ENCODE data around the gene AHI1. TPM values are rescaled to one million over a fixed set of nuclear protein-coding genes. Genes with fewer than 3 reads are reported as not detected.
A peak's percentile ranks its signal among the peaks of the same experiment; 100 is the strongest.

The AHI1 gene
- total and polyA plus RNA-seq, 2 of the 13 experiments (the other 11 are each of a cell fraction or from before 2014, with no cell fraction given), result 7.2 to 18.6 TPM

- no TSS peak for BruUV-seq (replicated peaks)
- DNase-seq (ENCODE audit: low spot score) (no peak), FAIRE-seq (no peak), ATAC-seq (no peak)
- H3K9me3 ChIP-seq (ENCODE audit: low read length), result no peaks in the 10 kb centered on the region
- no peaks in the 10 kb centered on the region for H3K36me3 ChIP-seq (replicated peaks in 1 of 2; ENCODE audit: control insufficient read depth in 1 of 2, insufficient read depth in 2 of 2, low read length in 2 of 2)
- in situ Hi-C loops (cut with HindIII; ENCODE audit: extremely low pct_ligation_motif_present, low pct_unique_long_range_greater_than_20kb), result no loop called here
- H3K4me1 ChIP-seq (ENCODE audit: insufficient read depth, low read length), result peaks cover 19% of the 10 kb centered on the region
- 0% methylated on average over 1 of the region's 1 CpG for WGBS (ENCODE audit: low lambda C conversion rate)
- H3K79me2 ChIP-seq (ENCODE audit: insufficient read depth, low read length), result no peaks in the 10 kb centered on the region
- POLR2A ChIA-PET, result no interaction called here
- H3K27ac ChIP-seq (ENCODE audit: extremely low read length, insufficient read depth, low read length), result no peak overlapping the region
- no peak overlapping the region for H3K9ac ChIP-seq (ENCODE audit: insufficient read depth, low read depth, low read length)
- no peaks in the 10 kb centered on the region for H4K20me1 ChIP-seq (ENCODE audit: insufficient read depth, low read length)
- H2AFZ ChIP-seq (ENCODE audit: low read length), result no peak overlapping the region
- CTCF ChIA-PET (ENCODE audit: low intra/inter-chr PET ratio, low total read pairs), result interaction anchor here (0.6 to 1.8 kb wide), 5 partner anchors 31 to 811 kb away, joined by 3 to 9 read pairs (median 6); no protein-coding TSS in a partner anchor
- H3K27me3 ChIP-seq (ENCODE audit: control insufficient read depth in 1 of 2, insufficient read depth in 2 of 2, low read length in 2 of 2), result no peaks in the 10 kb centered on the region
- TF ChIP-seq ZBTB43 (CRISPR knock-in tag; conservative IDR thresholded peaks at IDR 0.05) (no peak), FOXA3 (CRISPR knock-in tag; IDR thresholded peaks at IDR 0.05) (peak; percentile 43), GATAD2A (CRISPR knock-in tag; IDR thresholded peaks at IDR 0.05) (peak; percentile 33; the same call in 1 of the 2 replicates), ZNF362 (CRISPR knock-in tag; IDR thresholded peaks at IDR 0.05; ENCODE audit: borderline replicate concordance) (peak; percentile 38; the same call in 1 of the 2 replicates), ELF3 (CRISPR knock-in tag; IDR thresholded peaks at IDR 0.05) (0 out of 2 replicates have a peak, but pooled peaks have one; percentile 44), ZBTB26 (CRISPR knock-in tag; IDR thresholded peaks at IDR 0.05; ENCODE audit: borderline replicate concordance) (no peak), ATF7 (IDR thresholded peaks at IDR 0.05) (0 out of 2 replicates have a peak, but pooled peaks have one; percentile 25), ATF7 (CRISPR knock-in tag; IDR thresholded peaks at IDR 0.05) (no peak), ARID5B (CRISPR knock-in tag; IDR thresholded peaks at IDR 0.05) (0 out of 2 replicates have a peak, but pooled peaks have one; percentile 20), EP300 (IDR thresholded peaks at IDR 0.05; ENCODE audit: low read depth in 2 of 2, low read length in 2 of 2) (peak in 1 of 2 experiments; percentile 10; a peak in 1 of 4 replicates), EP300 (CRISPR knock-in tag; IDR thresholded peaks at IDR 0.05; ENCODE audit: borderline replicate concordance) (no peak)
- intact Hi-C loops (cut with micrococcal nuclease; ENCODE audit: unreplicated experiment), result loop anchor here (1.0 to 5.0 kb wide), 3 partner anchors 404 to 721 kb away; no protein-coding TSS in a partner anchor
- H3K4me2 ChIP-seq (ENCODE audit: low read depth, low read length), result peak overlapping the region; percentile 10; the same call in 1 of the 2 replicates
- no peak overlapping the region for H3K4me3 ChIP-seq (replicated peaks in 1 of 3; ENCODE audit: insufficient read depth in 1 of 3, low read depth in 2 of 3, low read length in 3 of 3)
These were observed 8.1 kb upstream of the AHI1 start for GRCh38 chr6:135505648-135506047.
